CD4-positive, alpha-beta memory T cell (primary cell): Measurements from ENCODE around the gene AXL. TPM values are rescaled to one million over a fixed set of nuclear protein-coding genes. Genes with fewer than 3 reads are reported as not detected.

ENCODE experiments used
- CTCF ChIA-PET: fragments of 350-600 bp; sonication (Branson Sonifier 250); formaldehyde crosslinking; loops from one replicate; lab custom pipeline; 2021; ENCODE audit warnings: inconsistent platforms; ENCODE audit not compliant: partially characterized antibody; lab: Charles Lee
- POLR2A ChIA-PET: fragments of 350-600 bp; sonication (Branson Sonifier 250); formaldehyde crosslinking; loops from one replicate; lab custom pipeline; 2021; ENCODE audit not compliant: partially characterized antibody; lab: Charles Lee
- DNase-seq, 5 donors: peaks; one replicate each; pipeline versions ENCODE4 v3.0.0 to v3.0.0-alpha.2; 2020 to 2022; ENCODE audit warnings: mixed read lengths in 1 of 5
- H3K27ac ChIP-seq: one replicate; pipeline ENCODE4 v1.7.0; 2013; ENCODE audit warnings: low read depth, low read length
- H3K27me3 ChIP-seq: 2 replicates; pipeline ENCODE4 v1.7.0; 2013; ENCODE audit warnings: mild to moderate bottlenecking, low read length, moderate library complexity; ENCODE audit not compliant: insufficient read depth
- H3K36me3 ChIP-seq: 2 replicates; pipeline ENCODE4 v1.7.0; 2013; ENCODE audit warnings: mild to moderate bottlenecking, low read length, moderate library complexity; ENCODE audit not compliant: insufficient read depth
- H3K4me1 ChIP-seq: 2 replicates; pipeline ENCODE4 v1.7.0; 2013; ENCODE audit warnings: mild to moderate bottlenecking, low read length, moderate library complexity; ENCODE audit not compliant: insufficient read depth
- H3K4me3 ChIP-seq, 2 donors: one replicate each; pipeline ENCODE4 v1.7.0; 2013; ENCODE audit warnings: low read length in 2 of 2, mild to moderate bottlenecking in 1 of 2
- H3K9me3 ChIP-seq, 2 donors: one replicate each; pipeline ENCODE4 v1.7.0; 2013; ENCODE audit warnings: low read length in 2 of 2, control low read depth in 1 of 2; ENCODE audit not compliant: control insufficient read depth in 1 of 2
- H3K27ac Mint-ChIP-seq, 7 donors: one replicate each; pipeline ENCODE4 v1.8.0; 2020 to 2021; ENCODE audit warnings: mixed read lengths in 7 of 7, mild to moderate bottlenecking in 6 of 7, inconsistent platforms in 3 of 7, moderate library complexity in 3 of 7
- H3K27me3 Mint-ChIP-seq, 2 donors: one replicate each; pipeline ENCODE4 v1.8.0; 2020 to 2021; ENCODE audit warnings: mixed read lengths in 2 of 2
- H3K36me3 Mint-ChIP-seq, 2 donors: one replicate each; pipeline ENCODE4 v1.8.0; 2020 to 2021; ENCODE audit warnings: mixed read lengths in 2 of 2, inconsistent platforms in 1 of 2, mild to moderate bottlenecking in 1 of 2
- H3K4me1 Mint-ChIP-seq, 4 donors: one replicate each; pipeline ENCODE4 v1.8.0; 2020 to 2021; ENCODE audit warnings: mixed read lengths in 4 of 4, mild to moderate bottlenecking in 1 of 4
- H3K4me3 Mint-ChIP-seq, 8 donors: one replicate each; pipeline ENCODE4 v1.8.0; 2020 to 2021; ENCODE audit warnings: mixed read lengths in 8 of 8, mild to moderate bottlenecking in 7 of 8, moderate library complexity in 6 of 8, inconsistent platforms in 3 of 8
- H3K9me3 Mint-ChIP-seq, 8 donors: one replicate each; pipeline ENCODE4 v1.8.0; 2020 to 2021; ENCODE audit warnings: mixed read lengths in 8 of 8, mild to moderate bottlenecking in 5 of 8, inconsistent platforms in 3 of 8, moderate library complexity in 1 of 8
- intact Hi-C: fragments of 100-400 bp; cut with micrococcal nuclease; formaldehyde crosslinking; loops from one replicate; pipeline ENCODE4 v1.15.1; 2023
- polyA plus RNA-seq, 2 donors: library from polyadenylated mRNA; unstranded; fragments of 300-500 nt; fragmentation: Illumina TruSeq; gene quantifications; one replicate each; pipeline ENCODE4 v1.2.3, GENCODE V29; 2021
- total RNA-seq, 2 experiments: library from RNA; stranded (reverse); gene quantifications; one replicate each; pipeline ENCODE4 v1.2.3, GENCODE V29; 2021

AXL gene
- total and polyA plus RNA-seq, 4 experiments from 2014 or later: 0.10 to 0.32 (median 0.29) TPM; not detected in 1

DNA sequence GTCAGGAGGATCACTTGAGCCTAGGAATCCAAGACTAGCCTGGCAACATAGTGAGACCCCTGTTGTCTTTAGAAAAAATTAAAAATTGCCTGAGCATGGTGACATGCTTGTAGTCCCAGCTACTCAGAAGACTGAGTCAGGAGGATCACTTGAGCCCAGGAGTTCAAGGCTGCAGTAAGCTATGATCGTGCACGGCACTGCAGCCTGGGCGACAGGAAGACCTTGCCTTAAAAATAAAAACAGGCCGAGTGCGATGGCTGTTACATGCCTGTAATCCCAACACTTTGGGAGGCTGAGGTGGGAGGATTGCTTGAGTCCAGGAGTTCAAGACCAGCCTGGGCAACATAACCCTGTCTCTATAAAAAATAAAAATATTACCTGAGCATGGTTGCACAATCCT, 50.5 kb downstream of the AXL start:
- H3K4me1 ChIP-seq: peaks cover 31% of the 10 kb centered on the region
- Mint-ChIP-seq H3K4me1 (peaks cover 23 to 38% (median 32%) of the 10 kb centered on the region in 4 donors), H3K4me3 (no peak overlapping the region), H3K27me3 (no peaks in the 10 kb centered on the region), H3K9me3 (no peaks in the 10 kb centered on the region), H3K27ac (no peak overlapping the region), H3K36me3 (peaks cover 51 to 81% of the 10 kb centered on the region in 2 donors)
- CTCF ChIA-PET: no interaction called here
- H3K27me3 ChIP-seq: no peaks in the 10 kb centered on the region
- peaks cover 65% of the 10 kb centered on the region for H3K36me3 ChIP-seq
- POLR2A ChIA-PET: interaction anchor here (1.6 kb wide), 1 partner anchor 37 kb away, joined by 5 read pairs; no protein-coding TSS in a partner anchor
- H3K4me3 ChIP-seq: no peak overlapping the region
- H3K27ac ChIP-seq: no peak overlapping the region
- intact Hi-C loops: no loop called here
- no peaks in the 10 kb centered on the region for H3K9me3 ChIP-seq
- no peak for DNase-seq

DNA sequence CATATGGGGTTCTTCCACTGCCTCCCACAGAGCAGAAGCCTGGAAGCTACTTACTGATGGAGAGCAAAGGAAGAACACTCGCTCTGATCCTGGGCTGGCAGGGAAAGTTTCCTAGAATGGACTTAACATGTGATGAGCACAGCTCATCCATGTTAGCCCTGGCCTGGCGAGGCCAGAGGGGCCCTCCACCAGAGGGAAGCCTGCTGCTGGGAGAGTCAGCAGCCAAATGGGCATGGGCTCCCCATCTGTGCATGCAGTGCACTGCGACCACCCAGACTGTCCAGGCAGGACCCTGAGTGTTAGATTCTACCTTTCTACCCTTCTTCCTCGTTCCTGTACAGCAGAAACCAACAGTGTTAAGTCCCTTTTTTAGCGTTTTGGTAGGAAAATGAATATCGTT, 54.1 kb downstream of the AXL start:
- no peaks in the 10 kb centered on the region for H3K27me3 ChIP-seq
- no peaks in the 10 kb centered on the region for H3K9me3 ChIP-seq
- Mint-ChIP-seq H3K36me3 (peaks cover 59 to 84% of the 10 kb centered on the region in 2 donors), H3K27me3 (no peaks in the 10 kb centered on the region), H3K27ac (peak overlapping the region in 2 of 7 donors; percentile 1 to 45), H3K9me3 (no peaks in the 10 kb centered on the region), H3K4me1 (peaks cover 5 to 16% (median 7%) of the 10 kb centered on the region in 4 donors), H3K4me3 (no peak overlapping the region)
- intact Hi-C loops: no loop called here
- H3K4me3 ChIP-seq: no peak overlapping the region
- peaks cover 2% of the 10 kb centered on the region for H3K4me1 ChIP-seq
- peaks cover 89% of the 10 kb centered on the region for H3K36me3 ChIP-seq
- CTCF ChIA-PET: no interaction called here
- H3K27ac ChIP-seq: no peak overlapping the region
- POLR2A ChIA-PET: interaction anchor here (0.8 to 2.1 kb wide), 2 partner anchors 10 to 14 kb away, joined by 3 to 9 read pairs; no protein-coding TSS in a partner anchor
- DNase-seq: no peak

DNA sequence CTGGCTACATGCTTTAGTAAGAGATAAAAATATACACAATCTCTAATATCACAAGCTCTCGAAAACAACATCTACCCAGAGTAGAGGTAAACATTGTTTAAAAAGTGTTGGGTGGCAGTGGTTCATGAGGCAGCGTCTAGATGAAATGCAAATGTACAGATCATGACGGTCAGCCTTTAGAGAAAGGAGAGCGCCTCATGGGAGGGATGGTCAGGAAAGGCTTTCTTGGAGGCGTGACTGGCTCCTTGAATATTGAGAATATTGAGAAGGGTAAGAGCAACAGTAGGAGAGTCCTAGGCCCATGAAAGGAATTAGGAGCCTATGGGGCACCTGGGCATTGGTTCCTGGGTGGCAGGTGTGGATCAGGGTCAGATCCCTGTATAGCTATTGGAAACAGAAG, 55.8 kb downstream of the AXL start:
- CTCF ChIA-PET: no interaction called here
- Histone ChIP-seq H3K36me3 (peaks cover 86% of the 10 kb centered on the region), H3K27me3 (no peaks in the 10 kb centered on the region), H3K4me1 (no peaks in the 10 kb centered on the region), H3K27ac (no peak overlapping the region), H3K9me3 (no peaks in the 10 kb centered on the region), H3K4me3 (no peak overlapping the region)
- peaks cover 3 to 16% (median 6%) of the 10 kb centered on the region in 4 donors for H3K4me1 Mint-ChIP-seq
- peaks cover 0 to 2% (median 0%) of the 10 kb centered on the region in 8 donors for H3K9me3 Mint-ChIP-seq
- no peak overlapping the region for H3K4me3 Mint-ChIP-seq
- peak overlapping the region in 2 of 7 donors; percentile 11 to 83 for H3K27ac Mint-ChIP-seq
- no peak for DNase-seq
- POLR2A ChIA-PET: interaction anchor here (1.6 to 2.0 kb wide), 3 partner anchors 10 to 70 kb away, joined by 3 to 29 read pairs (median 5); partner anchors contain the start of gene HNRNPUL1
- no peaks in the 10 kb centered on the region for H3K27me3 Mint-ChIP-seq
- H3K36me3 Mint-ChIP-seq: peaks cover 66 to 87% of the 10 kb centered on the region in 2 donors
- intact Hi-C loops: no loop called here

DNA sequence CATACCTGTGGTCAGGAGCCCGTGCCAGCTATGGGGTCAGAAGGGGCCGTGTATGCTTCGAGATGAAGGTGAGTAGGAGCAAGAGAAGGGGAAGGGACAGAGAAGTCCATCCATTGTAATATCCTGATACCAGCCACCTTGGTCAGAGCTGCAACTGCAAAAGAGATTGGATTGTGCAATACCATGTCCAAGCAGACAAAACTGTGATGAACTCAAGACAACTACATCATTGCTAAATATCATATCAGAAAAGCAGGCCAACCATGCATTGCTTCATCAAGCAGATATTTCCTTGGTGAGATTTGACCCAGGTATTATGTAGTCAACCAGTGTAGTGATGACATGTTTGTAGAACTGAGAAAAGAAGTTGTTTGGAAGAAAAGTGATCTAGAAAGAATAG, 57.2 kb downstream of the AXL start:
- Mint-ChIP-seq H3K4me3 (no peak overlapping the region), H3K27ac (peak overlapping the region in 3 of 7 donors; percentile 9 to 60 (median 15)), H3K27me3 (no peaks in the 10 kb centered on the region), H3K9me3 (peaks cover 0 to 2% (median 0%) of the 10 kb centered on the region in 8 donors), H3K4me1 (peaks cover 3 to 16% (median 7%) of the 10 kb centered on the region in 4 donors), H3K36me3 (peaks cover 74 to 93% of the 10 kb centered on the region in 2 donors)
- H3K4me1 ChIP-seq: no peaks in the 10 kb centered on the region
- ChIA-PET CTCF (no interaction called here), POLR2A (interaction anchor here (2.1 kb wide), 1 partner anchor 13 kb away, joined by 10 read pairs; no protein-coding TSS in a partner anchor)
- intact Hi-C loops: no loop called here
- peaks cover 93% of the 10 kb centered on the region for H3K36me3 ChIP-seq
- no peak overlapping the region for H3K4me3 ChIP-seq
- H3K27ac ChIP-seq: no peak overlapping the region
- no peaks in the 10 kb centered on the region for H3K27me3 ChIP-seq
- H3K9me3 ChIP-seq: no peaks in the 10 kb centered on the region
- DNase-seq: no peak

DNA sequence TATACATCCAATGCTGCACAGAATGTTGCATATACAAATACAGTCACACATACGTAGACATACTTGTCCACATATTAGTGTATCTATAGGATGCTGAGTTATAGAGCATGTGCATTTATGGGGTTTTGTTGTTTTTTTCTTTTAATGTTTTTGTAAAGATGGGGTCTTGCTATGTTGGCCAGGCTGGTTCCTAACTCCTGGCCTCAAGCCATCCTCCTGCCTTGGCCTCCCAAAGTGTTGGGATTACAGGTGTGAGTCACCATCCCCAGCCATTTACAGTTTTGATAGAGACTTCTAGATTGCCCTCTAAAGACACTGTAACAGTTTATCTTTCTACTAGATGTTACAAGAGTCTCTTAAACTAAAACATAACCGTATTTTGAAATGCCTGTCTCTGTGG, 59.5 kb downstream of the AXL start:
- intact Hi-C loops: no loop called here
- H3K36me3 Mint-ChIP-seq: peaks cover 61 to 82% of the 10 kb centered on the region in 2 donors
- no peak for DNase-seq
- peak overlapping the region in 1 of 7 donors; percentile 7 for H3K27ac Mint-ChIP-seq
- H3K4me1 Mint-ChIP-seq: peaks cover 0 to 9% (median 3%) of the 10 kb centered on the region in 4 donors
- no peak overlapping the region for H3K27ac ChIP-seq
- CTCF ChIA-PET: no interaction called here
- POLR2A ChIA-PET: interaction anchor here (0.6 to 2.1 kb wide), 6 partner anchors 15 to 30 kb away, joined by 3 to 12 read pairs (median 3); no protein-coding TSS in a partner anchor
- no peak overlapping the region for H3K4me3 ChIP-seq
- no peaks in the 10 kb centered on the region for H3K27me3 Mint-ChIP-seq
- H3K9me3 Mint-ChIP-seq: peaks cover 0 to 2% (median 0%) of the 10 kb centered on the region in 8 donors
- H3K36me3 ChIP-seq: peaks cover 83% of the 10 kb centered on the region
- H3K4me3 Mint-ChIP-seq: no peak overlapping the region
- no peaks in the 10 kb centered on the region for H3K9me3 ChIP-seq
- H3K27me3 ChIP-seq: no peaks in the 10 kb centered on the region
- no peaks in the 10 kb centered on the region for H3K4me1 ChIP-seq

DNA sequence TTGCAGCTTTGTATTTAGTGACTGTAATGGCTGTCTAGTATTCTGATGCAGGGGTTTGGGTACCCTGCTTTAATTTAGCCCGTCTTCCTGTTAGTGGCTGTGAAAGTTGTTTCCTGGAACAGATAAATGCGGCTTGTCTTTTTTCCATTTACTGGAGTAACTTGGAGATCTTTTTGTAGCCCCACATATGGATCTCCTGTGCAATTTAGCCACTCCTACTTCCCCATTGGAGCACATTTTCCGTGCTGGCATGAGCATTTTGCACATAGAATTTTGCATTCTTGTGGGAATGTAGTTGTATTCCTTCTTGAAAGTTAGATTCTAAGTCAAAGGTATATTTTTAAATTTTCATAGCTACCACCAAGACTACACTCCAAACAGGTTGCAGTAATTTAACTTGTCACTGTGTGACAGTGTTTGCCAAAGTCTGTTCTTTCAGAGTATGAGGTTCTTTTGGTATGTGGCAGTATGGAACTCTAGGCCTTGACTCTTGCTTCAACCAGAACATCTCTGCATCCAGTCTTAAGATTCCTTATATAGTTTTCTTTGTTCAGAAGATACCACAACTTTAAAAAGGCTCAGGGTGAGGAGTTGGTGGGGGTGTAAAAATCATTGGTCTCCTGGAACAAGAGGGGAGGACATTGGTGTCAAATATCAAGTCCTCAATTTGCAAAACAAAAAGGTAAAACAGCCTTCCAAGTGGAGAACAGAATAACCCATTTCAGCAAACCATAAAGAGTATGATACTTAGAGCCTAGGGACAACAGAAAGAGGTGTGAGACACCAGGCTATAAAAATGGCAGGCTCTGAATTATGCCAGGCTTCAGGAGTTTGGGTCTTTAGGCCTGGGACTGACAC, 69.9 kb downstream of the AXL start:
- H3K36me3 ChIP-seq: peaks cover 80% of the 10 kb centered on the region
- Mint-ChIP-seq H3K4me1 (peaks cover 2 to 20% (median 10%) of the 10 kb centered on the region in 4 donors), H3K27me3 (no peaks in the 10 kb centered on the region), H3K9me3 (no peaks in the 10 kb centered on the region), H3K36me3 (peaks cover 51 to 84% of the 10 kb centered on the region in 2 donors), H3K27ac (peak overlapping the region; percentile 42 to 84 (median 68)), H3K4me3 (peak overlapping the region in 1 of 8 donors; percentile 10)
- no peaks in the 10 kb centered on the region for H3K27me3 ChIP-seq
- H3K4me3 ChIP-seq: no peak overlapping the region
- no peaks in the 10 kb centered on the region for H3K9me3 ChIP-seq
- CTCF ChIA-PET: interaction anchor here (1.0 to 2.5 kb wide), 6 partner anchors 10 to 85 kb away, joined by 3 to 13 read pairs (median 4); partner anchors contain the start of gene HNRNPUL1
- no peak for DNase-seq
- POLR2A ChIA-PET: interaction anchor here (1.0 to 26.9 kb wide), 6 partner anchors 13 to 64 kb away, joined by 3 to 711 read pairs (median 6); partner anchors contain the start of genes HNRNPUL1 and TGFB1
- intact Hi-C loops: loop anchor here (2.0 kb wide), 1 partner anchor 20 kb away; no protein-coding TSS in a partner anchor
- H3K4me1 ChIP-seq: peaks cover 7% of the 10 kb centered on the region
- no peak overlapping the region for H3K27ac ChIP-seq
